ENCODE results near the gene HIRIP3. TPM values are rescaled to one million over a fixed set of nuclear protein-coding genes. Genes with fewer than 3 reads are reported as not detected.

HIRIP3 gene
- total and polyA plus RNA-seq, 8 donors, result 1.8 to 14.8 (median 11.3) TPM

DNA sequence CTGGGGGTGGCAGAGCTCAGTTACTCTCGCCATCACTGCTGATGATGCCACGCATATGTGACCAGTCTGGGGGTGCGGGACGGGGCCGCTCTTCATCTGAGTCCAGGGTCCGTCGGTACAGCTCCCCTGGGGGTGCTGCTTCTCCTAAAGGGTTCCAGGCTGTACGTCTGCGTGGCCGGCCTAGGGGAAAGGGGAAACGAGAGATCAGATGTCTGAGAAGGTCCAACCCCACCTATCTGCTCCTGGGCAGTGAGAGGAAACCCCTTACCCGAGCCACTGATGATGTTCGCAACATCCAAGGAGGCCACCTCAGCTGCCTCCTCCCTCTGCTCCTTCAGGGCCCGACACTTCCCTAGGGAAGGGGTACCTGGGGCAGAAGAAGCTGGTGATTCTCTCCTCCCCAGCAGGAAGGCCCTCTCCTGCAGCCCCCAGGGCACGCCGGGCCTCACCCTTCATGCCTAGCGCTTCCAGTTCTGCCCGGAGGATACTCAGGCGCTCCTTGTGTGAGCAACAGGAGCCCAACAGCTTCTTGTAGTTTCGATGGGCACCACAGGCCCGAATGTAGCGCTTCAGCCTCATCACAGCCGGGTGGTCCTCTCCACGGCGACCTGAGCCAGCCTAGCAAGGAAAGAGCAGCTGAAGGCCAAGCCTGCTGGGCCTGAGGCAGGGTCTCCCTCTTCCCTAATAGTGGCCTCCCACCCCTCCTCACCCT, 2.1 kb downstream of the HIRIP3 start:
- TF ChIP-seq POLR2A (IDR thresholded peaks at IDR 0.05) (no peak), POLR2AphosphoS5 (IDR thresholded peaks at IDR 0.05) (no peak), EP300 (IDR thresholded peaks at IDR 0.05) (no peak)
- TF ChIP-seq, protein P1, sequence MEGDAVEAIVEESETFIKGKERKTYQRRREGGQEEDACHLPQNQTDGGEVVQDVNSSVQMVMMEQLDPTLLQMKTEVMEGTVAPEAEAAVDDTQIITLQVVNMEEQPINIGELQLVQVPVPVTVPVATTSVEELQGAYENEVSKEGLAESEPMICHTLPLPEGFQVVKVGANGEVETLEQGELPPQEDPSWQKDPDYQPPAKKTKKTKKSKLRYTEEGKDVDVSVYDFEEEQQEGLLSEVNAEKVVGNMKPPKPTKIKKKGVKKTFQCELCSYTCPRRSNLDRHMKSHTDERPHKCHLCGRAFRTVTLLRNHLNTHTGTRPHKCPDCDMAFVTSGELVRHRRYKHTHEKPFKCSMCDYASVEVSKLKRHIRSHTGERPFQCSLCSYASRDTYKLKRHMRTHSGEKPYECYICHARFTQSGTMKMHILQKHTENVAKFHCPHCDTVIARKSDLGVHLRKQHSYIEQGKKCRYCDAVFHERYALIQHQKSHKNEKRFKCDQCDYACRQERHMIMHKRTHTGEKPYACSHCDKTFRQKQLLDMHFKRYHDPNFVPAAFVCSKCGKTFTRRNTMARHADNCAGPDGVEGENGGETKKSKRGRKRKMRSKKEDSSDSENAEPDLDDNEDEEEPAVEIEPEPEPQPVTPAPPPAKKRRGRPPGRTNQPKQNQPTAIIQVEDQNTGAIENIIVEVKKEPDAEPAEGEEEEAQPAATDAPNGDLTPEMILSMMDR (IDR thresholded peaks at IDR 0.05), result no peak
- H3K27ac ChIP-seq, result no peak overlapping the region
- intact Hi-C loops (cut with DNase I; ENCODE audit: low total_unique reads), result no loop called here
- peaks cover 42 to 68% (median 57%) of the 10 kb centered on the region in 4 donors for H3K36me3 ChIP-seq
- no peak for DNase-seq
- WGBS, 5 donors, result 84 to 94% (median 89%) methylated on average over 21 to 25 of the region's 25 CpGs
- no peaks in the 10 kb centered on the region for H3K9me3 ChIP-seq
- H3K27me3 ChIP-seq, result no peaks in the 10 kb centered on the region
- H3K4me3 ChIP-seq, result no peak overlapping the region
- H3K4me1 ChIP-seq, result peaks cover 20 to 45% (median 29%) of the 10 kb centered on the region in 4 donors

DNA sequence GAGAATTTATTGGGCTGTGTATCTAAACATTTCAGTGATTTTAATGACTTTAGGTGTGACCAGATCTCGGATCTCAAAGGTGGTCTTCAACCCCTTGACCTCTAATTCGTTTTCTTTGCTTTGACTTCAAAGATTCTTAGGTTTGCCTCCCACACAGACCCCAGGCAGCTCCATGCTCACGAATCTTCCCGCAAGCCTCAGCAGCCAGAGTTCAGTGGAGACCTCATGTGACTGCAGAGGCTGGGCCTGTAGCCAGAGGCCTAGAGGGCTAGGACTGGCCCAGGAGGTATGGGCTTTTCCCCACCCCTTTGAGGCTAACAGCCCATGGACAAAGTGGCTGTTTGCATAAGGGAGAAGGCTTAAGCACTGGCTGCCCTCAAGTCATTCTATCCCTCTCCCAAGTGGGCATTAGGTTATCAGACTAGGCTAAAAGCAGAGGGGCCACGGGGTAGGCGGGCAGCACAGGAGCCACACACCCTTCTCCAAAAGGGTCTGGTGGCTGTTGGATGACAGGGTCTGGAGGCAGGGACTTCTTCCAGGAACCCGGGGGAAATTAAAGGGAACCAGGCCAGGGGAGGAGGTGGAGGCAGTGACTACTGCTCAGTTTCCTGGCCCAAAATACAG, 3.0 kb downstream of the HIRIP3 start:
- peak overlapping the region in 2 of 5 donors; percentile 14 to 15 for H3K27ac ChIP-seq
- H3K4me1 ChIP-seq, result peaks cover 20 to 40% (median 29%) of the 10 kb centered on the region in 4 donors
- no peak overlapping the region for H3K4me3 ChIP-seq
- H3K27me3 ChIP-seq, result no peaks in the 10 kb centered on the region
- 37 to 53% (median 47%) methylated on average over 7 of the region's 7 CpGs for WGBS, 5 donors
- DNase-seq, result no peak
- intact Hi-C loops (cut with DNase I; ENCODE audit: low total_unique reads), result no loop called here
- TF ChIP-seq, protein P1 (IDR thresholded peaks at IDR 0.05), result no peak
- TF ChIP-seq POLR2AphosphoS5 (IDR thresholded peaks at IDR 0.05) (no peak), EP300 (IDR thresholded peaks at IDR 0.05) (no peak), POLR2A (IDR thresholded peaks at IDR 0.05) (no peak)
- no peaks in the 10 kb centered on the region for H3K9me3 ChIP-seq
- H3K36me3 ChIP-seq, result peaks cover 50 to 68% (median 64%) of the 10 kb centered on the region in 4 donors

DNA sequence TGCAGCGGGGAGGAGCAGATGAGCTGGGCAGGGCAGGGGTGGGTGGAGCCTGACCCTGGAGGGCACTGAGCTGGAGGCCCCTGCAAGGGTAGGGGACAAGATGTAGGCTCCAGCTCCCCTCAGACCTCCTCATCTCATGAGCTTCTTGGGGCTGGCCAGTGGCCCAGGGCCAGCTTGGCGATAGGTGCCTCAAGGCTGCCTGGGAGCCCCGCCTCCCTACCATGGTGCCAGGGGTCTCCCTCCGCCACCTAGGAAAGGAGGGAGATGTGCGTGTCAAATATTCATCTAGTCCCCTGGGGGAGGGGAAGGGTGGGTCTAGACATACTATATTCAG, 3.9 kb downstream of the HIRIP3 start:
- TF ChIP-seq, protein P1 (IDR thresholded peaks at IDR 0.05), result no peak
- TF ChIP-seq POLR2AphosphoS5 (IDR thresholded peaks at IDR 0.05), result no peak
- TF ChIP-seq POLR2A (IDR thresholded peaks at IDR 0.05), result no peak
- no peak for TF ChIP-seq EP300 (IDR thresholded peaks at IDR 0.05)
- Histone ChIP-seq H3K27ac (no peak overlapping the region), H3K36me3 (peaks cover 59 to 74% (median 73%) of the 10 kb centered on the region in 4 donors), H3K4me3 (no peak overlapping the region), H3K4me1 (peaks cover 11 to 31% (median 20%) of the 10 kb centered on the region in 4 donors), H3K9me3 (no peaks in the 10 kb centered on the region), H3K27me3 (no peaks in the 10 kb centered on the region)
- intact Hi-C loops (cut with DNase I; ENCODE audit: low total_unique reads), result no loop called here
- 72 to 87% (median 81%) methylated on average over 5 of the region's 5 CpGs for WGBS, 5 donors
- no peak for DNase-seq

DNA sequence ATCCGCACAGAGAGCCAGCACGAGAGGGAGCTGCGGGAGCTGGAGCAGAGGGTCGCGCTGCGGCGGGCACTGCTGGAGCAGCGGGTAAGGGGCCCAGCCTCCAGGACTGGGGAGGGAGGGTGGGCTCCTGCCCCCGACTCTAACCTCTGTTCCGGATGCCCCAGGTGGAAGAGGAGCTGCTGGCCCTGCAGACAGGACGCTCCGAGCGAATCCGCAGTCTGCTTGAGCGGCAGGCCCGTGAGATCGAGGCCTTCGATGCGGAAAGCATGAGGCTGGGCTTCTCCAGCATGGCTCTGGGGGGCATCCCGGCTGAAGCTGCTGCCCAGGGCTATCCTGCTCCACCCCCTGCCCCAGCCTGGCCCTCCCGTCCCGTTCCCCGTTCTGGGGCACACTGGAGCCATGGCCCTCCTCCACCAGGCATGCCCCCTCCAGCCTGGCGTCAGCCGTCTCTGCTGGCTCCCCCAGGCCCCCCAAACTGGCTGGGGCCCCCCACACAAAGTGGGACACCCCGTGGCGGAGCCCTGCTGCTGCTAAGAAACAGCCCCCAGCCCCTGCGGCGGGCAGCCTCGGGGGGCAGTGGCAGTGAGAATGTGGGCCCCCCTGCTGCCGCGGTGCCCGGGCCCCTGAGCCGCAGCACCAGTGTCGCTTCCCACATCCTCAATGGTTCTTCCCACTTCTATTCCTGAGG, 4.4 kb downstream of the HIRIP3 start:
- peaks cover 10 to 29% (median 17%) of the 10 kb centered on the region in 4 donors for H3K4me1 ChIP-seq
- H3K9me3 ChIP-seq, result no peaks in the 10 kb centered on the region
- peaks cover 64 to 80% (median 78%) of the 10 kb centered on the region in 4 donors for H3K36me3 ChIP-seq
- no peaks in the 10 kb centered on the region for H3K27me3 ChIP-seq
- no peak overlapping the region for H3K4me3 ChIP-seq
- WGBS, 5 donors, result 90 to 96% (median 92%) methylated on average over 19 to 35 of the region's 35 CpGs
- intact Hi-C loops (cut with DNase I; ENCODE audit: low total_unique reads), result no loop called here
- peak overlapping the region in 1 of 5 donors; percentile 3 for H3K27ac ChIP-seq
- no peak for DNase-seq
- TF ChIP-seq POLR2AphosphoS5 (IDR thresholded peaks at IDR 0.05), result no peak
- no peak for TF ChIP-seq POLR2A (IDR thresholded peaks at IDR 0.05)
- TF ChIP-seq EP300 (IDR thresholded peaks at IDR 0.05), result no peak
- TF ChIP-seq, protein P1 (IDR thresholded peaks at IDR 0.05), result no peak

All from stomach (tissue), 9 donors.